ENCODE data around the gene KNL1.
"Not testable (repeated sequence)": the region's sequence is repeated elsewhere in the genome, so short reads cannot be mapped to it uniquely, and the experiment has no call there.

KNL1 gene

GRCh38 chr15:40576914-40577313, 17.1 kb upstream of the KNL1 start:
- not testable (repeated sequence) for DNase-seq (ENCODE audit: low read depth, low spot score); H3K27ac ChIP-seq

- no peak for DNase-seq (ENCODE audit: low read depth, low spot score)
- H3K27ac ChIP-seq: no peak overlapping the region
These were observed 15.2 kb upstream of the KNL1 start for GRCh38 chr15:40578892-40579291.

- DNase-seq (ENCODE audit: low read depth, low spot score); H3K27ac ChIP-seq: not testable (repeated sequence)
These were observed 12.3 kb upstream of the KNL1 start for GRCh38 chr15:40581796-40582195.

- no peak overlapping the region for H3K27ac ChIP-seq
- DNase-seq (ENCODE audit: low read depth, low spot score): no peak
These were observed 11.3 kb upstream of the KNL1 start for GRCh38 chr15:40582726-40583246.

- no peak overlapping the region for H3K27ac ChIP-seq
- no peak for DNase-seq (ENCODE audit: low read depth, low spot score)
These were observed 9.9 kb upstream of the KNL1 start for GRCh38 chr15:40584191-40584590.

GRCh38 chr15:40590667-40591050, 3.4 kb upstream of the KNL1 start:
- DNase-seq (ENCODE audit: low read depth, low spot score): no peak

GRCh38 chr15:40591389-40591788, 2.7 kb upstream of the KNL1 start:
- no peak overlapping the region for H3K27ac ChIP-seq
- DNase-seq (ENCODE audit: low read depth, low spot score): no peak

More at GRCh38 chr15:40590667-40591050, 3.4 kb upstream of the KNL1 start:
- H3K27ac ChIP-seq: no peak overlapping the region

GRCh38 chr15:40593165-40593564, 884 bp upstream of the KNL1 start:
- no peak overlapping the region for H3K27ac ChIP-seq
- no peak for DNase-seq (ENCODE audit: low read depth, low spot score)

- no peak for DNase-seq (ENCODE audit: low read depth, low spot score)
- H3K27ac ChIP-seq: peak overlapping the region; percentile 88
These were observed 384 bp downstream of the KNL1 start for GRCh38 chr15:40594429-40594836.

- no peak for DNase-seq (ENCODE audit: low read depth, low spot score)
- peak overlapping the region; percentile 88 for H3K27ac ChIP-seq
These were observed 1.2 kb downstream of the KNL1 start for GRCh38 chr15:40595219-40595618.

- no peak for DNase-seq (ENCODE audit: low read depth, low spot score)
- H3K27ac ChIP-seq: no peak overlapping the region
These were observed 1.7 kb downstream of the KNL1 start for GRCh38 chr15:40595773-40596172.

- DNase-seq (ENCODE audit: low read depth, low spot score): no peak
- no peak overlapping the region for H3K27ac ChIP-seq
These were observed 3.0 kb downstream of the KNL1 start for GRCh38 chr15:40597024-40597423.

- no peak overlapping the region for H3K27ac ChIP-seq
- no peak for DNase-seq (ENCODE audit: low read depth, low spot score)
These were observed 4.1 kb downstream of the KNL1 start for GRCh38 chr15:40598126-40598525.

- no peak overlapping the region for H3K27ac ChIP-seq
- no peak for DNase-seq (ENCODE audit: low read depth, low spot score)
These were observed 4.6 kb downstream of the KNL1 start for GRCh38 chr15:40598672-40599071.

GRCh38 chr15:40600956-40601355, 6.9 kb downstream of the KNL1 start:
- no peak for DNase-seq (ENCODE audit: low read depth, low spot score)
- H3K27ac ChIP-seq: no peak overlapping the region

- no peak for DNase-seq (ENCODE audit: low read depth, low spot score)
- no peak overlapping the region for H3K27ac ChIP-seq
These were observed 9.9 kb downstream of the KNL1 start for GRCh38 chr15:40603935-40604334.

- DNase-seq (ENCODE audit: low read depth, low spot score): no peak
- no peak overlapping the region for H3K27ac ChIP-seq
These were observed 19.0 kb downstream of the KNL1 start for GRCh38 chr15:40613080-40613479.

GRCh38 chr15:40618023-40618422, 24.0 kb downstream of the KNL1 start:
- H3K27ac ChIP-seq: no peak overlapping the region
- no peak for DNase-seq (ENCODE audit: low read depth, low spot score)

GRCh38 chr15:40618906-40619305, 24.9 kb downstream of the KNL1 start:
- H3K27ac ChIP-seq: no peak overlapping the region
- no peak for DNase-seq (ENCODE audit: low read depth, low spot score)

- H3K27ac ChIP-seq: no peak overlapping the region
- DNase-seq (ENCODE audit: low read depth, low spot score): no peak
These were observed 29.3 kb downstream of the KNL1 start for GRCh38 chr15:40623361-40623760.

- no peak overlapping the region for H3K27ac ChIP-seq
- no peak for DNase-seq (ENCODE audit: low read depth, low spot score)
These were observed 36.3 kb downstream of the KNL1 start for GRCh38 chr15:40630313-40630712.

- no peak overlapping the region for H3K27ac ChIP-seq
- DNase-seq (ENCODE audit: low read depth, low spot score): no peak
These were observed 39.1 kb downstream of the KNL1 start for GRCh38 chr15:40633178-40633577.

GRCh38 chr15:40637221-40637745, 43.2 kb downstream of the KNL1 start:
- no peak overlapping the region for H3K27ac ChIP-seq
- no peak for DNase-seq (ENCODE audit: low read depth, low spot score)
